CD14-positive monocyte (primary cell): Measurements from ENCODE around the gene TMPRSS3. TPM values are rescaled to one million over a fixed set of nuclear protein-coding genes. Genes with fewer than 3 reads are reported as not detected.
A peak's percentile ranks its signal among the peaks of the same experiment; 100 is the strongest.

ENCODE experiments used
- DNase-seq, 3 donors: peaks; one replicate each; pipeline ENCODE4 v3.0.0-alpha.2; 2011 to 2022
- H2AFZ ChIP-seq: 2 replicates; pipeline ENCODE4 v1.6.0; 2012; ENCODE audit warnings: mild to moderate bottlenecking, low read depth, low read length, inconsistent platforms; ENCODE audit not compliant: insufficient read depth, poor library complexity, severe bottlenecking
- H3K27ac ChIP-seq, 2 donors: 1 replicate in 1 of 2; 2 replicates in 1 of 2; pipeline ENCODE4 v1.5.1; 2012 to 2013; ENCODE audit warnings: low read length in 2 of 2, control low read depth in 1 of 2, inconsistent platforms in 1 of 2, low read depth in 1 of 2, mild to moderate bottlenecking in 1 of 2
- H3K27me3 ChIP-seq, 2 donors: one replicate each; pipeline versions ENCODE4 v1.6.0 to v1.6.1; 2011 to 2013; ENCODE audit warnings: low read length in 2 of 2; ENCODE audit not compliant: control insufficient read depth in 2 of 2, insufficient read depth in 2 of 2
- H3K36me3 ChIP-seq, 2 donors: replicated peaks in 1 of 2; 1 replicate in 1 of 2; 2 replicates in 1 of 2; pipeline versions ENCODE4 v1.5.1 to v1.6.1; 2012 to 2013; ENCODE audit warnings: low read length in 2 of 2, control low read depth in 1 of 2, inconsistent platforms in 1 of 2, mild to moderate bottlenecking in 1 of 2; ENCODE audit not compliant: insufficient read depth in 2 of 2, control insufficient read depth in 1 of 2
- H3K4me1 ChIP-seq, 2 donors: 1 replicate in 1 of 2; 2 replicates in 1 of 2; pipeline versions ENCODE4 v1.5.1 to v1.6.1; 2012 to 2013; ENCODE audit warnings: low read length in 2 of 2, control low read depth in 1 of 2, inconsistent platforms in 1 of 2, mild to moderate bottlenecking in 1 of 2, moderate library complexity in 1 of 2; ENCODE audit not compliant: insufficient read depth in 2 of 2, control insufficient read depth in 1 of 2
- H3K4me2 ChIP-seq: replicated peaks from 2 replicates; pipeline ENCODE3; 2012; ENCODE audit warnings: low read length, moderate library complexity, mild to moderate bottlenecking; ENCODE audit not compliant: poor library complexity, severe bottlenecking; ENCODE audit errors: extremely low read depth
- H3K4me3 ChIP-seq, 3 experiments: fragments of 200-600 bp in 1 of 3; sonication (generic) in 1 of 3; replicated peaks in 1 of 3; 1 replicate in 2 of 3; 2 replicates in 1 of 3; pipeline ENCODE4 v1.5.1; 2011 to 2013; ENCODE audit warnings: low read length in 3 of 3, mild to moderate bottlenecking in 3 of 3, control low read depth in 2 of 3, low read depth in 2 of 3, inconsistent platforms in 1 of 3, moderate library complexity in 1 of 3
- H3K79me2 ChIP-seq: 2 replicates; pipeline ENCODE4 v1.6.0; 2012; ENCODE audit warnings: mild to moderate bottlenecking, control low read depth, inconsistent platforms, low read length, moderate library complexity; ENCODE audit not compliant: insufficient read depth
- H3K9ac ChIP-seq: 2 replicates; pipeline ENCODE4 v1.6.0; 2017; ENCODE audit warnings: low read length, mild to moderate bottlenecking; ENCODE audit not compliant: insufficient read depth, poor library complexity, severe bottlenecking
- H3K9me3 ChIP-seq, 2 donors: replicated peaks in 1 of 2; 1 replicate in 1 of 2; 2 replicates in 1 of 2; pipeline versions ENCODE4 v1.5.1 to v1.6.1; 2012 to 2013; ENCODE audit warnings: low read length in 2 of 2, control low read depth in 1 of 2; ENCODE audit not compliant: control insufficient read depth in 1 of 2, insufficient read depth in 1 of 2
- H4K20me1 ChIP-seq: 2 replicates; pipeline ENCODE4 v1.6.0; 2012; ENCODE audit warnings: mild to moderate bottlenecking, low read length, control low read depth, moderate library complexity; ENCODE audit not compliant: insufficient read depth
- H3K27ac Mint-ChIP-seq, 7 donors: one replicate each; pipeline ENCODE4 v1.8.0; 2020; ENCODE audit warnings: mild to moderate bottlenecking in 7 of 7, mixed read lengths in 7 of 7, moderate library complexity in 6 of 7, inconsistent platforms in 2 of 7
- H3K27me3 Mint-ChIP-seq, 3 donors: one replicate each; pipeline ENCODE4 v1.8.0; 2021 to 2022; ENCODE audit warnings: low read depth in 3 of 3, mild to moderate bottlenecking in 3 of 3, mixed read lengths in 3 of 3, moderate library complexity in 3 of 3, inconsistent platforms in 1 of 3
- H3K36me3 Mint-ChIP-seq, 2 donors: one replicate each; pipeline ENCODE4 v1.8.0; 2020; ENCODE audit warnings: mixed read lengths in 2 of 2, inconsistent platforms in 1 of 2, mild to moderate bottlenecking in 1 of 2
- H3K4me1 Mint-ChIP-seq: one replicate; pipeline ENCODE4 v1.8.0; 2020; ENCODE audit warnings: mild to moderate bottlenecking, mixed read lengths
- H3K4me3 Mint-ChIP-seq, 2 donors: one replicate each; pipeline ENCODE4 v1.8.0; 2020; ENCODE audit warnings: mild to moderate bottlenecking in 2 of 2, mixed read lengths in 2 of 2, moderate library complexity in 1 of 2
- H3K9me3 Mint-ChIP-seq, 7 donors: one replicate each; pipeline ENCODE4 v1.8.0; 2020 to 2022; ENCODE audit warnings: mixed read lengths in 7 of 7, mild to moderate bottlenecking in 6 of 7, moderate library complexity in 6 of 7, inconsistent platforms in 2 of 7
- intact Hi-C, 2 donors: fragments of 100-400 bp; cut with micrococcal nuclease; formaldehyde crosslinking; loops; one replicate each; pipeline versions ENCODE4 v1.15.0 to v1.15.1; 2023
- polyA plus RNA-seq, 3 donors: library from polyadenylated mRNA; depleted of rRNA in 1 of 3; unstranded in 2 of 3; stranded (reverse) in 1 of 3; fragments of 300-500 nt in 2 of 3; fragments of >200 nt in 1 of 3; fragmentation: Illumina TruSeq in 2 of 3; gene quantifications; 1 replicate in 2 of 3; 2 replicates in 1 of 3; pipeline ENCODE4 v1.2.3, GENCODE V29; 2012 to 2021
- TF ChIP-seq, protein P1 (sequence below): fragments of 200-600 bp; IDR thresholded peaks from one replicate; pipeline ENCODE4 v1.8.0; 2022; ENCODE audit warnings: antibody characterized with exemption, mild to moderate bottlenecking

Gene TMPRSS3
- polyA plus RNA-seq, 3 donors = 0.30 TPM; not detected in 2

DNA sequence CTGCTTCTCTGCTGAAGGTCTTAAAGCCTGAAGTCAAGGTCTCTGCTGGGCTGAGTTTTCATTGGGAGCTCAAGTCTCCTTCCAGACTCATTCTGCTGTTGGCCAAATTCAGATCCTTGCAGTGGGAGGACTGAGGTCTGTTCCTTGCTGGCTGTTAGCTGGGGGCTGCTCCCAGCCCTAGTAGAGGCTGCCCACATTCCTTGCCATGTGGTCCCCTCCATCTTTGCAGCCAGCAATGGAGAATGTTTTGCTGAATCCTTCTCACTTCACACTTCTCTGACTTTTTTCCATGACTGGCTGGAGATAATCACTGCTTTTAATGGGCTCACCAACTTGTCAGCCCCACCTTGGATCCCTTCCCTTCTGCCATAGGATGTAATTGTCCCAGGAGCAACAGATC lies 41.1 kb upstream of the TMPRSS3 start:
- Mint-ChIP-seq H3K4me1 (peaks cover 2% of the 10 kb centered on the region), H3K27me3 (peaks cover 0 to under 1% (median 0%) of the 10 kb centered on the region in 3 donors), H3K36me3 (no peaks in the 10 kb centered on the region), H3K9me3 (peaks cover 0 to 13% (median 10%) of the 10 kb centered on the region in 7 donors), H3K27ac (peak overlapping the region in 1 of 7 donors; percentile 42), H3K4me3 (no peak overlapping the region)
- TF ChIP-seq, protein P1, sequence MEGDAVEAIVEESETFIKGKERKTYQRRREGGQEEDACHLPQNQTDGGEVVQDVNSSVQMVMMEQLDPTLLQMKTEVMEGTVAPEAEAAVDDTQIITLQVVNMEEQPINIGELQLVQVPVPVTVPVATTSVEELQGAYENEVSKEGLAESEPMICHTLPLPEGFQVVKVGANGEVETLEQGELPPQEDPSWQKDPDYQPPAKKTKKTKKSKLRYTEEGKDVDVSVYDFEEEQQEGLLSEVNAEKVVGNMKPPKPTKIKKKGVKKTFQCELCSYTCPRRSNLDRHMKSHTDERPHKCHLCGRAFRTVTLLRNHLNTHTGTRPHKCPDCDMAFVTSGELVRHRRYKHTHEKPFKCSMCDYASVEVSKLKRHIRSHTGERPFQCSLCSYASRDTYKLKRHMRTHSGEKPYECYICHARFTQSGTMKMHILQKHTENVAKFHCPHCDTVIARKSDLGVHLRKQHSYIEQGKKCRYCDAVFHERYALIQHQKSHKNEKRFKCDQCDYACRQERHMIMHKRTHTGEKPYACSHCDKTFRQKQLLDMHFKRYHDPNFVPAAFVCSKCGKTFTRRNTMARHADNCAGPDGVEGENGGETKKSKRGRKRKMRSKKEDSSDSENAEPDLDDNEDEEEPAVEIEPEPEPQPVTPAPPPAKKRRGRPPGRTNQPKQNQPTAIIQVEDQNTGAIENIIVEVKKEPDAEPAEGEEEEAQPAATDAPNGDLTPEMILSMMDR = no peak
- Histone ChIP-seq H3K27ac (no peak overlapping the region), H3K4me2 (no peak overlapping the region), H3K79me2 (no peaks in the 10 kb centered on the region), H2AFZ (no peak overlapping the region), H3K9me3 (no peaks in the 10 kb centered on the region), H3K4me1 (no peaks in the 10 kb centered on the region), H3K27me3 (no peaks in the 10 kb centered on the region), H3K36me3 (no peaks in the 10 kb centered on the region), H3K9ac (no peak overlapping the region), H3K4me3 (no peak overlapping the region), H4K20me1 (no peaks in the 10 kb centered on the region)
- no peak for DNase-seq
- intact Hi-C loops = no loop called here

GRCh38 chr21:42435833-42436232 lies 40.0 kb upstream of the TMPRSS3 start:
- Histone ChIP-seq H4K20me1 (no peaks in the 10 kb centered on the region), H2AFZ (no peak overlapping the region), H3K9me3 (no peaks in the 10 kb centered on the region), H3K36me3 (no peaks in the 10 kb centered on the region), H3K4me2 (no peak overlapping the region), H3K79me2 (no peaks in the 10 kb centered on the region), H3K27ac (no peak overlapping the region), H3K4me1 (peaks cover 5 to 6% of the 10 kb centered on the region in 2 donors), H3K4me3 (no peak overlapping the region), H3K9ac (no peak overlapping the region), H3K27me3 (no peaks in the 10 kb centered on the region)
- no peaks in the 10 kb centered on the region for H3K36me3 Mint-ChIP-seq
- H3K27ac Mint-ChIP-seq = no peak overlapping the region
- no peak for DNase-seq
- H3K4me1 Mint-ChIP-seq = peaks cover 8% of the 10 kb centered on the region
- intact Hi-C loops = no loop called here
- no peak overlapping the region for H3K4me3 Mint-ChIP-seq
- H3K9me3 Mint-ChIP-seq = peaks cover 0 to 15% (median 10%) of the 10 kb centered on the region in 7 donors
- TF ChIP-seq, protein P1 = no peak
- peaks cover 0 to 2% (median 0%) of the 10 kb centered on the region in 3 donors for H3K27me3 Mint-ChIP-seq
